ENCODE data around the gene BCO1.

BCO1 gene

GRCh38 chr16:81319221-81319912 is 80.9 kb downstream of the BCO1 start:
- no peak for DNase-seq

- DNase-seq, result no peak
These were observed 82.5 kb downstream of the BCO1 start for GRCh38 chr16:81321039-81321438.

- DNase-seq, result no peak
These were observed 83.0 kb downstream of the BCO1 start for GRCh38 chr16:81321536-81321935.

GRCh38 chr16:81324808-81325207 is 86.3 kb downstream of the BCO1 start:
- no peak for DNase-seq

GRCh38 chr16:81327011-81327410 is 88.5 kb downstream of the BCO1 start:
- no peak for DNase-seq

GRCh38 chr16:81327447-81328196 is 89.1 kb downstream of the BCO1 start:
- DNase-seq, result no peak

- no peak for DNase-seq
These were observed 91.5 kb downstream of the BCO1 start for GRCh38 chr16:81329947-81330346.

GRCh38 chr16:81333356-81333755 is 94.9 kb downstream of the BCO1 start:
- DNase-seq, result no peak

GRCh38 chr16:81335669-81336068 is 97.2 kb downstream of the BCO1 start:
- no peak for DNase-seq

- no peak for DNase-seq
These were observed 98.6 kb downstream of the BCO1 start for GRCh38 chr16:81337097-81337496.

All from NCI-H187 treated with DMSO at 0.1 percent for 48 hours (cell line).